HEK293T (cell line): Measurements from ENCODE around the gene PAK4.
A peak's percentile ranks its signal among the peaks of the same experiment; 100 is the strongest.

Experiments used
- CTCF ChIA-PET: fragments of 350-600 bp; formaldehyde crosslinking; extraction: SDS; loops from one replicate; lab custom pipeline; 2021; ENCODE audit warnings: antibody characterized with exemption, inconsistent platforms; lab: Yijun Ruan, JAX
- POLR2A ChIA-PET: fragments of 350-600 bp; formaldehyde crosslinking; extraction: SDS; loops from one replicate; lab custom pipeline; 2020; ENCODE audit warnings: antibody characterized with exemption, inconsistent platforms; lab: Yijun Ruan, JAX
- DNase-seq: peaks from one replicate; pipeline ENCODE4 v3.0.0; 2012; ENCODE audit warnings: mixed read lengths; ENCODE audit errors: extremely low spot score
- ARNT ChIP-seq: fragments of 450-650 bp; IDR thresholded peaks from 2 replicates; pipeline ENCODE4 v1.6.1; 2017; ENCODE audit warnings: mild to moderate bottlenecking
- BHLHE40 ChIP-seq: fragments of 450-650 bp; IDR thresholded peaks from 2 replicates; pipeline ENCODE4 v1.6.1; 2016; ENCODE audit warnings: mild to moderate bottlenecking, moderate library complexity, borderline replicate concordance
- CTBP1 ChIP-seq: fragments of 450-650 bp; IDR thresholded peaks from 2 replicates; pipeline ENCODE4 v1.6.1; 2016; ENCODE audit warnings: borderline replicate concordance
- ELF4 ChIP-seq: fragments of 450-650 bp; IDR thresholded peaks from 2 replicates; pipeline ENCODE4 v1.6.1; 2017; ENCODE audit warnings: antibody characterized with exemption
- FOXA1 ChIP-seq: fragments of 450-650 bp; IDR thresholded peaks from 2 replicates; pipeline ENCODE4 v1.6.1; 2016; ENCODE audit warnings: mild to moderate bottlenecking
- FOXK2 ChIP-seq: fragments of 450-650 bp; IDR thresholded peaks from 2 replicates; pipeline ENCODE4 v1.6.1; 2016; ENCODE audit warnings: mild to moderate bottlenecking
- FOXM1 ChIP-seq: fragments of 450-650 bp; IDR thresholded peaks from 2 replicates; pipeline ENCODE4 v1.6.1; 2017; ENCODE audit warnings: mild to moderate bottlenecking, borderline replicate concordance
- HDGF ChIP-seq: fragments of 450-650 bp; IDR thresholded peaks from 2 replicates; pipeline ENCODE4 v1.6.1; 2017; ENCODE audit warnings: antibody characterized with exemption, borderline replicate concordance
- L3MBTL2 ChIP-seq: fragments of 450-650 bp; conservative IDR thresholded peaks from 2 replicates; pipeline ENCODE4 v1.6.1; 2016; ENCODE audit warnings: mild to moderate bottlenecking
- LEF1 ChIP-seq: fragments of 450-650 bp; IDR thresholded peaks from 2 replicates; pipeline ENCODE4 v1.6.1; 2017; ENCODE audit warnings: mild to moderate bottlenecking, borderline replicate concordance
- NFRKB ChIP-seq: fragments of 450-650 bp; IDR thresholded peaks from 2 replicates; pipeline ENCODE4 v1.6.1; 2016; ENCODE audit warnings: mild to moderate bottlenecking, moderate library complexity
- SP1 ChIP-seq: fragments of 450-650 bp; IDR thresholded peaks from 2 replicates; pipeline ENCODE4 v1.6.1; 2017
- SUZ12 ChIP-seq: fragments of 450-650 bp; IDR thresholded peaks from 2 replicates; pipeline ENCODE4 v1.6.1; 2016; ENCODE audit warnings: mild to moderate bottlenecking
- TARDBP ChIP-seq: fragments of 450-650 bp; IDR thresholded peaks from 2 replicates; pipeline ENCODE4 v1.6.1; 2016
- ZNF384 ChIP-seq: fragments of 450-650 bp; IDR thresholded peaks from 2 replicates; pipeline ENCODE4 v1.6.1; 2016
- TF ChIP-seq, protein P1 (sequence below): fragments of 450-650 bp; IDR thresholded peaks from 2 replicates; pipeline ENCODE4 v1.6.1; 2016

Gene PAK4

DNA sequence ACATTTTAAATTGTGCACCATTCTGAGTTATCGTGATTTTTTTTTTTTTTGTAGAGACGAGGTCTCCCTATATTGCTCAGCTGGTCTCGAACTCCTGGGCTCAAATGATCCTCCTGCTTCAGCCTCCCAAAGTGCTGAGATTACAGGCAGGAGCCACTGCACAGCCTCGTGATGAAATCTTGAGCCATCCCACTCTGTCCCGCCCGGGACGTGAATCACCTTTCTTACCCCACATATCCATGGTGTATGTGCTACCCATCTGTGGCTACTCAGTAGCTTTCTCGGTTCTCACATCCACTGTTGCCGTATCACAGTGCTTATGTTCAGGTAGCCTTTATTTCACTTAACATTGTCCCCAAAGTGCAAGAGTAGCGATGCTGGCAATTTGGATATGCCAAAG is 26.5 kb downstream of the PAK4 start:
- TF ChIP-seq CTBP1 (no peak), FOXA1 (no peak), ARNT (no peak), TARDBP (no peak), BHLHE40 (no peak), HDGF (no peak), SP1 (no peak)
- TF ChIP-seq, protein P1, sequence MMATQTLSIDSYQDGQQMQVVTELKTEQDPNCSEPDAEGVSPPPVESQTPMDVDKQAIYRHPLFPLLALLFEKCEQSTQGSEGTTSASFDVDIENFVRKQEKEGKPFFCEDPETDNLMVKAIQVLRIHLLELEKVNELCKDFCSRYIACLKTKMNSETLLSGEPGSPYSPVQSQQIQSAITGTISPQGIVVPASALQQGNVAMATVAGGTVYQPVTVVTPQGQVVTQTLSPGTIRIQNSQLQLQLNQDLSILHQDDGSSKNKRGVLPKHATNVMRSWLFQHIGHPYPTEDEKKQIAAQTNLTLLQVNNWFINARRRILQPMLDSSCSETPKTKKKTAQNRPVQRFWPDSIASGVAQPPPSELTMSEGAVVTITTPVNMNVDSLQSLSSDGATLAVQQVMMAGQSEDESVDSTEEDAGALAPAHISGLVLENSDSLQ, result no peak
- no peak for DNase-seq
- ChIA-PET CTCF (no interaction called here), POLR2A (no interaction called here)

DNA sequence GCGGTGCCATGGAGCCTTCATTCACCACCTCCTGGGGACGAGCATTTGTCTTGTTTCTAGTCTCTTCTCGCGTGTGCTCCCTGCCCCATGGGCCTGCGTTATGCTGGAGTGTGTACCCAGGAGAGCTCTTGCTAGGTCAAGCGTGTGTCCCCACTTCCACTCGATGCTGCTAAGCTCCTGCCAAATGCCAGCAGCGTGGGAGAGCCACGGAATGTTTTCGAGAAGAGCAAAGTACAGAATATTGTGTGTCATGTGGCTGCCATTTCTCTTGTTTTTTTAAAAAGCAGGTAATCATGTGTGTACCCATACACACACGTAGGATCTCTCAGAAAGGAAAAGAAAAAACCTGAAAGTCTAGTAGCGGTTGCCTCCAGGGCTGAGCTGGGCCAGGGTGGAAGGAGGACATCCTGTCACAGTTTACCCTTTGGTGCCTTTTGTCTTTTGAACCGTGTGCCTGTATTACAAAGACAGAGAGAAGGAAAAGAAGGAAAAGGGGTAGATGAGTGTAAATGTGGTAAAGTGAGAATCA is 28.6 kb downstream of the PAK4 start:
- POLR2A ChIA-PET, result no interaction called here
- CTCF ChIA-PET, result no interaction called here
- TF ChIP-seq ARNT (no peak), FOXA1 (no peak), ZNF384 (no peak), SP1 (no peak), L3MBTL2 (no peak), FOXK2 (no peak), TARDBP (no peak), ELF4 (no peak), BHLHE40 (no peak), SUZ12 (no peak), HDGF (no peak), NFRKB (no peak), LEF1 (no peak), CTBP1 (no peak), FOXM1 (no peak)
- TF ChIP-seq, protein P1, result no peak
- DNase-seq, result no peak

DNA sequence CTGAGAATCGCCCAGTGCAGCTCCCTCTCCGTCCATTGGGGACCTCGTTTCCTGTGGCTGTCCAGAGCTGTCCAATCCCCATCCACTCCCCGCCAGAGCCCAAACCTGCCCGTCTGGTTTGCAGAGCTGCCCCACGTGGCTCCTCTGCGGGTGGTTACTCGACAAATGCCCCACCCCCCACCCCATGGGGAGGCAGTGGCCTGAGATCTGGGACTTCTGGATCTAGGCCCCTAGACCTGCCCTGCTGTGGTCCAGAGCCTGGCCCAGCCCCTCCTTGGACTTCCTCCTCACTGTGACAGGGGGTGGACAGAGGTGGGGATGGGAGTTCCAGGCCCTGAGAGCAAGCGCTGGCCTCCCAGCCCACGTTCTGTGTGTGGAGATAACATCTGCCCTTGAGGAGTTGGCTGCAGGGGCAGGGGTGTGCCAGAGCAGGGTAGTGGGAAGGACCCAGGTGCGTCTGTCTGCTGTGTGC is 29.1 kb downstream of the PAK4 start:
- CTCF ChIA-PET, result no interaction called here
- DNase-seq, result peak; percentile 24
- no peak for TF ChIP-seq FOXA1
- no peak for TF ChIP-seq FOXM1
- no peak for TF ChIP-seq BHLHE40
- TF ChIP-seq HDGF, result no peak
- TF ChIP-seq SUZ12, result no peak
- TF ChIP-seq ARNT, result no peak
- TF ChIP-seq NFRKB, result no peak
- no peak for TF ChIP-seq LEF1
- TF ChIP-seq, protein P1, result no peak
- no peak for TF ChIP-seq ELF4
- no peak for TF ChIP-seq CTBP1
- no peak for TF ChIP-seq TARDBP
- no peak for TF ChIP-seq SP1
- TF ChIP-seq L3MBTL2, result no peak
- no peak for TF ChIP-seq FOXK2
- TF ChIP-seq ZNF384, result no peak
- POLR2A ChIA-PET, result no interaction called here

DNA sequence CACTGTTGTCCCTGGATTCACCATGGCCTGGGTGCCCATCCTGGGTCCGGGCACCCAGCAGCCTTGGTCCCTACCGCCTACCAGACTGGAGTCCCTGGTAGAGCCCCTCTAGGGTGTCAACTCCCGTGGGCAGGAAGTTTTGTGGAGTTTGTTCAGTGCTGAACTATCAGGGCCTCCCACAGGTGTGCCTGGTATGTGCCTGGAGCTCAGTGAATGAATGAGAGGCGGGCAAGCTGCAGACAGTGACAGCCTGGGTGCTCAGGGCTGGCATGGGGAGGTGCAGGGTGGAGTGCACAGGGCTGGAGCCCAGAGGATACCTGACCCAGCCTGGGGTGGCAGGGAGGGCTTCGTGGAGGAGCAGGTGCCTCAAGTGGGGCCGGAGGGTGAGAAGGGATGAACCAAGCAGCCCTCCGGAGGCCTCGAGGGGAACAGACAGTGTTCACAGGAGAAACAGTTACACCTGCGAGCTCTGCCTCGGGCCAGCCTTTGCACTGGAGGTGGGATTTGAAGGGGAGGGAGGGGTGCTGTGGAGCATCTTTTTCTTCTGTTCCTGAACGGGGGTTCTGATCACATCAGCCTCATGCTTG is 29.6 kb downstream of the PAK4 start:
- TF ChIP-seq HDGF, result no peak
- TF ChIP-seq FOXA1, result no peak
- no peak for TF ChIP-seq FOXM1
- TF ChIP-seq SUZ12, result no peak
- no peak for TF ChIP-seq L3MBTL2
- no peak for TF ChIP-seq TARDBP
- TF ChIP-seq CTBP1, result no peak
- TF ChIP-seq LEF1, result no peak
- no peak for TF ChIP-seq SP1
- no peak for TF ChIP-seq ZNF384
- no peak for TF ChIP-seq ARNT
- TF ChIP-seq BHLHE40, result no peak
- TF ChIP-seq, protein P1, result no peak
- CTCF ChIA-PET, result interaction anchor here (1.0 kb wide), 1 partner anchor 10 kb away, joined by 3 read pairs; no protein-coding TSS in a partner anchor
- POLR2A ChIA-PET, result no interaction called here
- no peak for DNase-seq

DNA sequence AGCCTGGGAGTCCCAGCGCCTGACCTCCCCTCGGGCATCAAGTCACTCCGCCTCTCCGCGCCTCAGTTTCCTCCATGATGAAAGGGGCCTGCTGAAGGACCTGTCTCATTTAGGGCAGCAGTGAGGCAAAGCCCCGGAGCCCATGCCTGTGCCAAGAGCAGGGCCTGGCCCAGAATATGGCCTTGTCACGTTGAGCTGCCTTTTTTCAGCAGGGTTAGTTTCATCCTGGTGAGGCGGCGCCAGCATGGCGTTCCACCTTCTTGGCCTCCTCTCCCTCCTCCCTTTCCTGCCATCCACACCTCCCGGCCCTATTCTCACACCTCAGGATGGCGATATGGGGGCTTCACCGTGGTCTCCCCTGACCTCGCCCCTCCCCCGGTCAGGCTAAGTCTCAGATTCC is 30.2 kb downstream of the PAK4 start:
- no peak for DNase-seq
- ChIA-PET CTCF (interaction anchor here (1.0 kb wide), 1 partner anchor 10 kb away, joined by 3 read pairs; no protein-coding TSS in a partner anchor), POLR2A (no interaction called here)
- TF ChIP-seq ELF4, result no peak
- no peak for TF ChIP-seq CTBP1
- TF ChIP-seq FOXM1, result no peak
- TF ChIP-seq SUZ12, result no peak
- no peak for TF ChIP-seq L3MBTL2
- no peak for TF ChIP-seq TARDBP
- TF ChIP-seq, protein P1, result no peak
- TF ChIP-seq NFRKB, result no peak
- TF ChIP-seq FOXK2, result no peak
- no peak for TF ChIP-seq BHLHE40
- no peak for TF ChIP-seq SP1
- no peak for TF ChIP-seq ARNT
- no peak for TF ChIP-seq FOXA1
- TF ChIP-seq ZNF384, result no peak
- TF ChIP-seq HDGF, result no peak
- no peak for TF ChIP-seq LEF1
